AG04450 (cell line): ENCODE results near the gene LMF1. TPM values are rescaled to one million over a fixed set of nuclear protein-coding genes. Genes with fewer than 3 reads are reported as not detected.

Source experiments
- CTCF ChIA-PET: fragments of 300-600, 350-600 bp; formaldehyde crosslinking; extraction: SDS; loops from one replicate; lab custom pipeline; 2022; ENCODE audit warnings: antibody characterized with exemption, inconsistent platforms; lab: Charles Lee
- POLR2A ChIA-PET: fragments of 350-600 bp; formaldehyde crosslinking; extraction: SDS; loops from one replicate; lab custom pipeline; 2021; ENCODE audit warnings: antibody characterized with exemption, inconsistent platforms; lab: Yijun Ruan, JAX
- DNase-seq: peaks from one replicate; pipeline ENCODE4 v3.0.0-alpha.2; 2011; ENCODE audit warnings: low read depth, low spot score
- H3K27ac ChIP-seq: one replicate; pipeline ENCODE4 v1.5.1; 2012; ENCODE audit warnings: low read depth, low read length, control low read depth
- H3K27me3 ChIP-seq: one replicate; pipeline ENCODE4 v1.6.0; 2012; ENCODE audit warnings: low read length; ENCODE audit not compliant: control insufficient read depth, insufficient read depth
- H3K4me3 ChIP-seq: 2 replicates; pipeline ENCODE4 v1.5.1; 2011; ENCODE audit warnings: mild to moderate bottlenecking, low read depth, low read length, control low read depth
- H3K9me3 ChIP-seq: 2 replicates; pipeline ENCODE4 v1.5.1; 2012; ENCODE audit warnings: low read length; ENCODE audit not compliant: control insufficient read depth, insufficient read depth
- CTCF ChIP-seq: IDR thresholded peaks from 2 replicates; pipeline ENCODE4 v1.5.1; 2011; ENCODE audit warnings: low read depth, low read length, control low read depth, inconsistent platforms
- polyA plus RNA-seq: library from polyadenylated mRNA; depleted of rRNA; stranded (reverse); fragments of >200 nt; gene quantifications from 2 replicates; pipeline ENCODE4 v1.2.3, GENCODE V29; 2011

LMF1 gene
- polyA plus RNA-seq, 1 experiment = 11.8 TPM

- DNase-seq = no peak
- Histone ChIP-seq H3K9me3 (peaks cover 18% of the 10 kb centered on the region; the same call in 1 of the 2 replicates), H3K27me3 (peaks cover 20% of the 10 kb centered on the region), H3K4me3 (no peak overlapping the region), H3K27ac (no peak overlapping the region)
- ChIA-PET POLR2A (no interaction called here), CTCF (no interaction called here)
- TF ChIP-seq CTCF = no peak
Observed at GRCh38 chr16:1003391-1004347, 32.9 kb upstream of the LMF1 start.

DNA sequence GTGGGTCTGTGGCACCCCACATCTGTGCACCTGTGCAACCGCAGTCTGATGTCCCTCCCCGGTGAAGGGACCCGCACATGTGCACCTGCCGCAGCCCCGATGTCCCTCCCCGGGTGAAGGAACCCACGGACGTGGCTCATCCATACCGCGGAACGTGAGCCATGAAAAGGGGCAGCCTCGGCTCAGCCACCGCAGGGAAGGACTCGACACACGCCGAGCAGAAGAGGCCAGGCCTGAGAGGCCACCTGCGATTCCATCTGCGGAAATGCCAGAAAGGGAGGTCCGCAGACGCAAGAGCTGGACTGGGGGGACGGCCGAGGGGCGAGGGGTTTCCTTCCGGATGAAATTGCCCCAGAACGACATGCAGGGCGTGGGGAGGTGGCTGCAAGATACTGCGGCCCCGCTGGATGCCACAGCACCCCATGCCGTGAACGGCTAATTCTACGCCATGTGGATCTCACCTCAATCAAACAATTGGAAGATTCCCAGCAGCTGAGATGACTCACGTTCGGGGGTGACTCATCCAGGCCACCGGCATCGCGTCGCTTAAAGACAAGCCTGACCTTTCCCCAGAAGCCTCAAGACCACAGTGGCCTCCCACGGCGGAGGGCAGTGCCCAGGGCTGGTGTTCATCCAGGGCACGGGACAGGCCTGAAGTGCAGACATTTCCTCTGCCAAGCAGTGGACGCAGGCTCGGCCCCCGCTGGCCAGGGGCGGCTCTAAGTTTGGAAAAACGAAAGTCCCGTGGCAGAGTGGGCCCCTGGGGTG is 31.8 kb upstream of the LMF1 start:
- no peak overlapping the region for H3K27ac ChIP-seq
- no peak for TF ChIP-seq CTCF
- H3K27me3 ChIP-seq = peaks cover 20% of the 10 kb centered on the region
- peaks cover 22% of the 10 kb centered on the region; the same call in 1 of the 2 replicates for H3K9me3 ChIP-seq
- no peak overlapping the region for H3K4me3 ChIP-seq
- POLR2A ChIA-PET = no interaction called here
- DNase-seq = peak; percentile 34
- CTCF ChIA-PET = no interaction called here

- POLR2A ChIA-PET = no interaction called here
- H3K4me3 ChIP-seq = no peak overlapping the region
- CTCF ChIA-PET = no interaction called here
- H3K27ac ChIP-seq = no peak overlapping the region
- H3K27me3 ChIP-seq = peaks cover 19% of the 10 kb centered on the region
- DNase-seq = no peak
- no peak for TF ChIP-seq CTCF
- H3K9me3 ChIP-seq = peaks cover 36% of the 10 kb centered on the region
Observed at GRCh38 chr16:1001096-1001495, 30.3 kb upstream of the LMF1 start.

- CTCF ChIA-PET = no interaction called here
- POLR2A ChIA-PET = interaction anchor here (0.6 kb wide), 1 partner anchor 30 kb away, joined by 3 read pairs; no protein-coding TSS in a partner anchor
- peaks cover 40% of the 10 kb centered on the region for H3K9me3 ChIP-seq
- no peak for DNase-seq
- H3K27ac ChIP-seq = no peak overlapping the region
- peaks cover 19% of the 10 kb centered on the region for H3K27me3 ChIP-seq
- no peak overlapping the region for H3K4me3 ChIP-seq
- no peak for TF ChIP-seq CTCF
Observed at GRCh38 chr16:1000608-1001007, 29.8 kb upstream of the LMF1 start.
